Neuronal stem cell (in vitro differentiated cells): ENCODE measurements around the gene PKHD1.

Source experiments
- DNase-seq: peaks from one replicate; pipeline ENCODE4 v3.0.0-alpha.2; 2013; ENCODE audit warnings: low spot score
- H2AFZ ChIP-seq: one replicate; pipeline ENCODE4 v1.6.1; 2013; ENCODE audit warnings: mild to moderate bottlenecking, low read length, inconsistent platforms
- H2AK5ac ChIP-seq: 2 replicates; pipeline ENCODE4 v1.6.1; 2013; ENCODE audit warnings: low read depth, mild to moderate bottlenecking, inconsistent platforms, low read length, moderate library complexity, mixed read lengths
- H2BK120ac ChIP-seq: 2 replicates; pipeline ENCODE4 v1.6.1; 2013; ENCODE audit warnings: low read depth, mild to moderate bottlenecking, inconsistent platforms, low read length, moderate library complexity, mixed read lengths
- H2BK12ac ChIP-seq: one replicate; pipeline ENCODE4 v1.6.1; 2013; ENCODE audit warnings: low read length, inconsistent platforms
- H2BK15ac ChIP-seq: 2 replicates; pipeline ENCODE4 v1.6.1; 2013; ENCODE audit warnings: mild to moderate bottlenecking, low read length, inconsistent platforms, mixed read lengths
- H2BK5ac ChIP-seq: one replicate; pipeline ENCODE4 v1.6.1; 2013; ENCODE audit warnings: inconsistent platforms, mild to moderate bottlenecking, low read length, moderate library complexity
- H3K14ac ChIP-seq: one replicate; pipeline ENCODE4 v1.6.1; 2013; ENCODE audit warnings: low read length, inconsistent platforms
- H3K18ac ChIP-seq: 2 replicates; pipeline ENCODE4 v1.6.1; 2013; ENCODE audit warnings: low read length, inconsistent platforms
- H3K23ac ChIP-seq: 2 replicates; pipeline ENCODE4 v1.6.1; 2013; ENCODE audit warnings: low read depth, mild to moderate bottlenecking, mixed read lengths, low read length, inconsistent platforms; ENCODE audit not compliant: poor library complexity
- H3K27ac ChIP-seq: replicated peaks from 3 replicates; pipeline ENCODE4 v1.5.1; 2013; ENCODE audit warnings: low read length, inconsistent platforms
- H3K27me3 ChIP-seq, 3 experiments: 2 replicates each; pipeline ENCODE4 v1.6.1; 2013; ENCODE audit warnings: low read length in 3 of 3, mild to moderate bottlenecking in 2 of 3, inconsistent platforms in 1 of 3, low read depth in 1 of 3, mixed read lengths in 1 of 3, moderate library complexity in 1 of 3; ENCODE audit not compliant: control insufficient read depth in 3 of 3, insufficient read depth in 3 of 3
- H3K36me3 ChIP-seq, 2 donors: replicated peaks in 1 of 2; 2 replicates each; pipeline ENCODE4 v1.6.1; 2013; ENCODE audit warnings: low read length in 2 of 2; ENCODE audit not compliant: control insufficient read depth in 2 of 2, insufficient read depth in 2 of 2
- H3K4ac ChIP-seq: 2 replicates; pipeline ENCODE4 v1.6.1; 2013; ENCODE audit warnings: inconsistent platforms, mild to moderate bottlenecking, low read length, moderate library complexity
- H3K4me1 ChIP-seq, 2 donors: 1 replicate in 1 of 2; 2 replicates in 1 of 2; pipeline ENCODE4 v1.6.1; 2013; ENCODE audit warnings: low read length in 2 of 2, low read depth in 1 of 2; ENCODE audit not compliant: control insufficient read depth in 2 of 2, insufficient read depth in 1 of 2
- H3K4me2 ChIP-seq: one replicate; pipeline ENCODE4 v1.6.1; 2013; ENCODE audit warnings: mild to moderate bottlenecking, low read length, inconsistent platforms; ENCODE audit not compliant: insufficient read depth, poor library complexity, severe bottlenecking
- H3K4me3 ChIP-seq, 2 donors: 2 replicates each; pipeline ENCODE4 v1.5.1; 2013; ENCODE audit warnings: low read length in 2 of 2, mild to moderate bottlenecking in 2 of 2, inconsistent platforms in 1 of 2, moderate library complexity in 1 of 2
- H3K79me1 ChIP-seq: one replicate; pipeline ENCODE4 v1.6.1; 2013; ENCODE audit warnings: low read depth, mild to moderate bottlenecking, inconsistent platforms, low read length, moderate library complexity
- H3K9ac ChIP-seq: one replicate; pipeline ENCODE4 v1.6.1; 2013; ENCODE audit warnings: mild to moderate bottlenecking, low read depth, low read length, inconsistent platforms; ENCODE audit not compliant: poor library complexity
- H3K9me3 ChIP-seq, 2 donors: replicated peaks in 1 of 2; 2 replicates each; pipeline versions ENCODE3 to v1.6.1; 2013; ENCODE audit warnings: low read length in 2 of 2, mild to moderate bottlenecking in 2 of 2, inconsistent platforms in 1 of 2, low read depth in 1 of 2, mixed read lengths in 1 of 2, moderate library complexity in 1 of 2; ENCODE audit not compliant: control insufficient read depth in 2 of 2, insufficient read depth in 1 of 2
- H4K8ac ChIP-seq: one replicate; pipeline ENCODE4 v1.6.1; 2013; ENCODE audit warnings: low read depth, mild to moderate bottlenecking, inconsistent platforms, low read length, moderate library complexity
- H4K91ac ChIP-seq: one replicate; pipeline ENCODE4 v1.6.1; 2013; ENCODE audit warnings: low read length, low read depth, mild to moderate bottlenecking, inconsistent platforms; ENCODE audit not compliant: poor library complexity
- WGBS, 2 donors: extraction: QIAGEN DNeasy Blood & Tissue Kit; methylation state at CpG; one replicate each; pipeline ENCODE4 v1.1.7; 2013; ENCODE audit warnings: missing lambda C conversion rate in 2 of 2, mixed read lengths in 1 of 2; ENCODE audit not compliant: insufficient read length in 2 of 2, insufficient replicate concordance in 1 of 2; ENCODE audit errors: extremely low coverage in 2 of 2; 5-methylcytosine and 5-hydroxymethylcytosine counted together

The PKHD1 gene

GRCh38 chr6:51753635-51754034 lies 333.8 kb downstream of the PKHD1 start:
- peaks cover 0 to 2% of the 10 kb centered on the region in 2 donors for H3K9me3 ChIP-seq
- no peak overlapping the region for H2BK120ac ChIP-seq
- H4K8ac ChIP-seq, result no peak overlapping the region
- DNase-seq, result peak; percentile 45
- no peak overlapping the region for H2AFZ ChIP-seq
- H4K91ac ChIP-seq, result no peak overlapping the region
- H3K27me3 ChIP-seq, result peaks cover 0 to 2% (median 0%) of the 10 kb centered on the region in 3 experiments
- H3K4me3 ChIP-seq, result no peak overlapping the region
- H3K4me2 ChIP-seq, result no peak overlapping the region
- no peaks in the 10 kb centered on the region for H3K4me1 ChIP-seq
- H3K23ac ChIP-seq, result no peak overlapping the region
- H3K27ac ChIP-seq, result no peak overlapping the region
- no CpG with 5 or more reads among the region's 6 CpGs for WGBS, 2 donors
- H3K4ac ChIP-seq, result no peak overlapping the region
- H3K9ac ChIP-seq, result no peak overlapping the region
- H2BK15ac ChIP-seq, result no peak overlapping the region
- H3K14ac ChIP-seq, result no peak overlapping the region
- no peak overlapping the region for H2BK12ac ChIP-seq
- no peak overlapping the region for H2BK5ac ChIP-seq
- H3K79me1 ChIP-seq, result no peaks in the 10 kb centered on the region
- H3K36me3 ChIP-seq, result no peaks in the 10 kb centered on the region
- H2AK5ac ChIP-seq, result no peak overlapping the region
- no peak overlapping the region for H3K18ac ChIP-seq

- Histone ChIP-seq H4K91ac (no peak overlapping the region), H3K27ac (no peak overlapping the region), H2BK12ac (no peak overlapping the region), H3K79me1 (no peaks in the 10 kb centered on the region), H3K9ac (no peak overlapping the region), H3K14ac (no peak overlapping the region), H3K4me3 (no peak overlapping the region), H2BK120ac (no peak overlapping the region), H2BK5ac (no peak overlapping the region), H2AFZ (no peak overlapping the region), H3K18ac (no peak overlapping the region), H3K4me2 (no peak overlapping the region), H3K36me3 (no peaks in the 10 kb centered on the region), H3K4ac (no peak overlapping the region), H2AK5ac (no peak overlapping the region), H3K9me3 (no peaks in the 10 kb centered on the region), H4K8ac (no peak overlapping the region), H3K4me1 (no peaks in the 10 kb centered on the region), H2BK15ac (no peak overlapping the region), H3K27me3 (no peaks in the 10 kb centered on the region), H3K23ac (no peak overlapping the region)
- DNase-seq, result no peak
- WGBS, 2 donors, result no CpG with 5 or more reads among the region's 2 CpGs
These were observed 343.4 kb downstream of the PKHD1 start for GRCh38 chr6:51743999-51744398.

- Histone ChIP-seq H3K27ac (no peak overlapping the region), H3K4me3 (no peak overlapping the region), H3K14ac (no peak overlapping the region), H3K27me3 (no peaks in the 10 kb centered on the region), H2BK12ac (no peak overlapping the region), H3K4me1 (no peaks in the 10 kb centered on the region), H3K18ac (no peak overlapping the region), H3K9me3 (no peaks in the 10 kb centered on the region), H2BK120ac (no peak overlapping the region), H2BK5ac (no peak overlapping the region), H4K8ac (no peak overlapping the region), H3K23ac (no peak overlapping the region), H3K4ac (no peak overlapping the region), H4K91ac (no peak overlapping the region), H2AK5ac (no peak overlapping the region), H3K4me2 (no peak overlapping the region), H3K79me1 (no peaks in the 10 kb centered on the region), H3K9ac (no peak overlapping the region), H2AFZ (no peak overlapping the region), H3K36me3 (no peaks in the 10 kb centered on the region), H2BK15ac (no peak overlapping the region)
- WGBS, 2 donors, result no CpG with 5 or more reads among the region's 2 CpGs
- no peak for DNase-seq
These were observed 346.8 kb downstream of the PKHD1 start for GRCh38 chr6:51740658-51741057.

- Histone ChIP-seq H3K79me1 (no peaks in the 10 kb centered on the region), H4K91ac (no peak overlapping the region), H2AK5ac (no peak overlapping the region), H4K8ac (no peak overlapping the region), H2BK120ac (no peak overlapping the region), H3K4me2 (no peak overlapping the region), H3K9ac (no peak overlapping the region), H3K23ac (no peak overlapping the region), H3K4me1 (no peaks in the 10 kb centered on the region), H2BK15ac (no peak overlapping the region), H2AFZ (no peak overlapping the region), H3K4me3 (no peak overlapping the region), H3K9me3 (no peaks in the 10 kb centered on the region), H3K18ac (no peak overlapping the region), H3K4ac (no peak overlapping the region), H3K27ac (no peak overlapping the region), H3K36me3 (no peaks in the 10 kb centered on the region), H3K14ac (no peak overlapping the region), H2BK12ac (no peak overlapping the region), H3K27me3 (no peaks in the 10 kb centered on the region), H2BK5ac (no peak overlapping the region)
- DNase-seq, result no peak
- WGBS, 2 donors, result no CpG with 5 or more reads among the region's 1 CpG
These were observed 348.8 kb downstream of the PKHD1 start for GRCh38 chr6:51738614-51739013.
